SIG-M5 treated with dmso at 0.1 percent for 504 hours (cell line): ENCODE measurements around the gene AFAP1L1.

Source experiments
- DNase-seq: peaks from one replicate; lab custom pipeline; 2025; ENCODE audit not compliant: unreplicated experiment; lab: John Stamatoyannopoulos, UW

The AFAP1L1 gene

DNA sequence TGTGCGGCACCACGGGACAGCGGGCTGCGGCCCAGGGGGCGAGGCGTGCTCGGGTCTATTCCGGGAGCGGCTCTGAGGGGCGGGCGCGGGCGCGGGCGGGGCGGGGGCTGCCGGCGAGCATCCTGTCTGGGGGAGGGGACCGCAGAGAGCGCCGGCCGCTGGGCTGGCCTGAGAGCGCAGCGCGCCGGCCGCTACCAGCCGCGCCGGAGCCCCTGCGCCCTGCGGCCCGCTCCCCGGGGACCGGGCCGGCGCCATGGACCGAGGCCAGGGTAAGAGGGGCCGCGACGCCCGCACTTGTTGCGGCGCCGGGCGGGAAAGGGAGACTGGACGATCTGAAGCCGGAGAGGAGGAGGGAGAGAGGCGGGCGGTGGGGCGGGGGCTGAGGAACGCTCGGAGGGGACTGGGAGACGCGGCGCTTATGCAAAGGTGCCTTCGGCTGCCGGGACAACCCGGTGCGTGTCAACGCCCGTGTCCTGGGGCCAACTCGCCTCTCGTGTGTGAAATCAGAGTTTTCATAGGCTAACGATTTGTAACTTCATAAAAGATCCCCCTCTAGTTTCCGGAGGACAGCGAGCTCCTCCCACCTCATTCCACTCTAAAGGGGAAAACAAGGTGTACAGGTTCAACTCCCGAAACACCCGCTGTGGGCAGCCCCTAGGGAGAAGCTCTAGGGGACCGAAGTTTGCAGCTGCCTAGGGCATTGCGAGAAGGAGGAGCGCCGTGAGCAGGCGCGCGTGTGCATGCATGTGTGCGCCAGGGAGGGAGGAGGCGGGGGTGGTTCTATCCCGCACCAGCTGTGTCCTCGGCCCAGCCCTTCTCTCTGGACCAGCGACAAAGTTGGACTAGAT lies at the start of gene AFAP1L1:
Gene AFAP1L1 (plus strand): TSS at position 144 of the 848 bp plus-strand sequence. CDS start 110 bp downstream, at position 254.
- no peak for DNase-seq

DNA sequence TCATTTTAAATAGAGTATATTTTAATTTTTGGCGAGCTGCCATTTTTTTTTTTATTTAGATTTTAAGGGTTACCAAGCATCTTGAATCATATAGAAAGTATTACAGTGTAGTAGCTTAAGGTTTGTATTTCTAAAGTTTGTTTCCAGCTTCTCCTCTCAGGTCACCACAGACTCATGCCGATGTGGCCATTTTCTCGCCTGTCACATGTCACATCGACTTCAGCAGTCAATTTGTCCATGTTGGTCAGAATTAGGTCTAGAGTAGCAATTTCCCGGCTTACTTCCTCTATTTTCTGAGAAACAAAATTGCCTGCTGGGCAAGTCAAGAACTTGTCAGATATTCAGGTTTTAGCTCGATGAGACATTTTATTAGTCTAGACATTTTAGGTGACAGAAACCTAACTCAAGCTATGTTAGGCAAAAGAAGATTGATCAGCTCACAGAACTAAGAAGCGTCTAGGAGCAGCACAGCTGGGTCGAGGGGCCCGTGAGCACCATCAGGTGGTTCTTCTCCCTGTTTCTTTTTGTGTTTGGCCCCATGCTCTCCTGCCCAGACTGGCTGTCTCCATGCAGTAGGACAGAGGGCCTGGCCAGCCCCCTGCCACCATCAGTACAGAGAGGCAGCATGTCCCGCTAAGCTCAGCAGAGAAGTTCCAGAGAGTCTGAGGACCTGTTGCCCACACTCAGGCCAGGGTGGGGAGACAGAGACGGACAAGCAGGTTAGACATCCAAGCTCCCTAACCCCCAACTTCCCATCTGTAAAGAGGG lies 48.4 kb upstream of the AFAP1L1 start:
- peak; percentile 29 for DNase-seq

DNA sequence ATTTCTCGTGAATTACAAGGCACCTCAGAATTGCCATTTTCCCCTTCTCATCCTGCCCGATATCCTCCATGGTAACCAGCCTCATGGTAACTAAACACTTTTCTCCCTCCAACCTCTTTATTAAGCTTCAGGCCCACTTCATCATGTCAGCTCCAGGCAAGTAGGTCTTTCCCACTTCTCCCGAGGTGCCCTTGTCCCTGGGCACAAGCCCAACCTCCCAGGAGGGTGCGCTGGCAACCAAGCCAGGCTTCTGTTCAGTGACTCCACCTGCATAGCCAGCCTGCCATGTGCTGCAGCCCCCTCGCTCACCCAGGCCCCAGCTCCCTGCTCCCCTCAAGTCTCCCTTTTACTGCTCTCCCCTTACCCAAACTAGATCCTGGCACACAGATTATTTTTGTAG lies 47.4 kb upstream of the AFAP1L1 start:
- no peak for DNase-seq

DNA sequence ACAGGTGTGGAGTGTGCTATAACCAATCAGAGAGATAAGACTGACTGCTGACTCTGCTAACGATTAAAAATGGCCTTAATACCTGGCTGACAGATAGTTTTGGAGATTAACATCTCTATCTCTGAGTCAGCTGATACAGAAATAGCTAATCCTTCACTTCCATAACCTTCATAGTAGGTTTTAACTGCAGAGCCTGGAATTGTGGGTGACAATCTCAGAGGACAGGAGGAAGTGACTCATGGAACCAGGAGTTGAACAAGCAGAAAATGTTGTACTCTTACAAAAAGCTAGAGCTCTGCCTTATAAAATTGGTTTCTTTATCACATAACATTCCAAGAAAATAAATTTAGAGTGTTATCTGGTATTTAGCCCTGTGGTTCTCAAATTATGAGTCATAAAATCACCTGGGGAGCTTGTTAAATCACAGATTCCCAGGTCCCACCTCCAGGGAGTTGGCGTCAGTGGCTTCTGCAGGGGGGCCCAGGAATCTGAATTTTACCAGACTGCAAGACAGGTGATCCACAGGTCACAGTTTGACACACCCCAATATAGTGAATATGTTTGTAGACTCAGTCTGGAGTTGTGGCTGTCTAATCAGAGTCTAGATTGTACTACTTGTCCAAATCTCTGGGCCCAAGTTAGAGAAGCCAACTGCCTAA lies 44.4 kb upstream of the AFAP1L1 start:
- no peak for DNase-seq

- peak; percentile 44 for DNase-seq
Measured at GRCh38 chr5:149228618-149229297, 42.9 kb upstream of the AFAP1L1 start.

GRCh38 chr5:149229298-149229937 lies 42.2 kb upstream of the AFAP1L1 start:
- no peak for DNase-seq

DNA sequence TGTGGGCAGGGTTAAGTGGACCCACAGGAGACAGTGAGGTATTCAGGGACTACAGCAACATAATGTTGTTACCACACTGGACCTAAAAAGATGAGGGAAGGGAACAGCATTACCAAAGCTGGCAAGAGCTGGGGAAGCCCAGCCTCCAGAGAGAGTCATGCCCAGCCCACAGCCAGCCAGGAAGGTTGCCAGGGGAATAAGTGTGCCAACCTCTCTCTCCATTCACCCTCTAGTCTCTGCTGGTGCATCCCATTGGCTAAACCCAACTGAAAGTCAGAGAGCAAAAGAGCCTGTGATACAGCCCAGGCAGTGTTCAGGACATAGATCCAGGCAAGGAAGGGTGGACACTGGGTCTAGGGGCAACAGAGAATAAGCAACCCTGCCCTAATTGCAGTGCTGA lies 35.8 kb upstream of the AFAP1L1 start:
- no peak for DNase-seq

GRCh38 chr5:149237662-149238061 lies 34.0 kb upstream of the AFAP1L1 start:
- DNase-seq, result no peak

- no peak for DNase-seq
Measured at GRCh38 chr5:149238540-149238939, 33.1 kb upstream of the AFAP1L1 start.

GRCh38 chr5:149239917-149240316 lies 31.7 kb upstream of the AFAP1L1 start:
- DNase-seq, result no peak

- DNase-seq, result no peak
Measured at GRCh38 chr5:149240354-149240998, 31.2 kb upstream of the AFAP1L1 start.

GRCh38 chr5:149242339-149242738 lies 29.3 kb upstream of the AFAP1L1 start:
- no peak for DNase-seq

DNA sequence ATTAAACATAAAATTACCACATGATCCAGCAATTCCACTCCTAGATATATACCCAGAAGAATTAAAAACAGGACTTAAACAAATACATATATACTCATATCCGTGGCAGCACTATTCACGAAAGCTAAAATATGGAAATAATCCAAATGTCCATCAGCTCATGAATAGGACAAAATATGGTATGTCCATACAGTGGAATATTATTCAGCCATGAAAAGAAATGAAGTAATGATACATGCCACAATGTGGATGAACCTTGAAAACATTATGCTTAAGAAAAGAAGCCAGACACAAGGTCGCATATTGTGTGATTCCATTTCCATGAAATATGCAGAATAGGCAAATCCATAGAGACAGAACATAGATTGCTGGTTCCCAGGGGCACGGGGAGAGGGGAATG lies 24.8 kb upstream of the AFAP1L1 start:
- DNase-seq, result no peak

DNA sequence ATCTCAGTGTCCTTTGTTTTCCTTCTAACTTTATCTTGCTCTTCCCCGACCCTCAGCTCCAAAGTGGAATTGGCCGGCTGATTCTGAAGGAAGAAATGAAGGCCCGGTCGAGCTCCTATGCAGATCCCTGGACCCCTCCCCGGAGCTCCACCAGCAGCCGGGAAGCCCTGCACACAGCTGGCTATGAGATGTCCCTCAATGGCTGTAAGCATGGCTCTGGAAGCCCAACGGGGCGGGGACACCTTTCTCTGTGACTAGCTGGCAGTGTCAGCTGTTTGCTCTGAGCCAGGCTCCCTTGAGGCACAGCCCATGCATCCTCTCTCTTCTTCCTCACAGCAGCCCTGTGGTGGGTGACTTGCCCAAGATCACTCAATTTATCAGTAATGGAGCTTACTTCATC lies 23.9 kb upstream of the AFAP1L1 start:
- DNase-seq, result no peak

DNA sequence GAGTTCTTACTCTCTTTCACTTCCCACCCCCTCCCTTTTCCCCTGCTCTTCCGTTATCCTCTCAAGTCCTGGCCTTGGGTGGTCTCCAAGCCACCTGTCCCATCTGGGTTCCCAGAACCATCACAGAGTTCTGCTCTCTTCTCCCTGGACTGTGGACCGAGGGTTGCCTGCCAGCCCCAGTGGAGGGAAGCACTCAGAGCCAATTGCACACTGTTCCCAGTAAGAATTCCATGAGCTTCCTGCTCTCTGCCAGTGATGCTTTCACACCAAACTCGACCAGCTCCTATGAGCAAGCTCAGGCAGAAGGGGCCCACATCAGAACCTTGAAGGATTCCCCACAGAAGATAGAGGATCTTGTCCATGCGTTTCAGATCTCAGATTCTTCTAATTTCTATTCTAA lies 20.1 kb upstream of the AFAP1L1 start:
- no peak for DNase-seq

- DNase-seq, result no peak
Measured at GRCh38 chr5:149254506-149254905, 17.2 kb upstream of the AFAP1L1 start.

DNA sequence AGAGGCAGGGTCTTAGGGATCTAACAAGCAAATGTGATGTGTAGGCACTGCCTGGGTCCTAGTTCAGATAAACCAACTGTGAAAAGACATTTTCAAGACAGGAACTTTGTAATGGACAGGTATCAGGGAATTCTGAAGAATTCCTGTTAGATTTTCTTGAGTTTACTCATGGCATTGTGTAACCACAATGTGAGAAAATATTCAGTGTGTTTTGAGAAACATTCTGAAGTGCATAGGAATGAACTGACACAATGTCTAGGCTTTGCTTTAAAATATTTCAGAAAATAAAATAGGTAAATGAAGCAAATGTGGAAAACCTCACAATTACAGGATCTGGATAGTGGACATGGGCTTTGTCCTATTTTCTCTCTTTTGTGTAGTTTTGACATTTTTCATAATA lies 15.2 kb upstream of the AFAP1L1 start:
- DNase-seq, result no peak

- DNase-seq, result no peak
Measured at GRCh38 chr5:149257131-149257530, 14.5 kb upstream of the AFAP1L1 start.

DNA sequence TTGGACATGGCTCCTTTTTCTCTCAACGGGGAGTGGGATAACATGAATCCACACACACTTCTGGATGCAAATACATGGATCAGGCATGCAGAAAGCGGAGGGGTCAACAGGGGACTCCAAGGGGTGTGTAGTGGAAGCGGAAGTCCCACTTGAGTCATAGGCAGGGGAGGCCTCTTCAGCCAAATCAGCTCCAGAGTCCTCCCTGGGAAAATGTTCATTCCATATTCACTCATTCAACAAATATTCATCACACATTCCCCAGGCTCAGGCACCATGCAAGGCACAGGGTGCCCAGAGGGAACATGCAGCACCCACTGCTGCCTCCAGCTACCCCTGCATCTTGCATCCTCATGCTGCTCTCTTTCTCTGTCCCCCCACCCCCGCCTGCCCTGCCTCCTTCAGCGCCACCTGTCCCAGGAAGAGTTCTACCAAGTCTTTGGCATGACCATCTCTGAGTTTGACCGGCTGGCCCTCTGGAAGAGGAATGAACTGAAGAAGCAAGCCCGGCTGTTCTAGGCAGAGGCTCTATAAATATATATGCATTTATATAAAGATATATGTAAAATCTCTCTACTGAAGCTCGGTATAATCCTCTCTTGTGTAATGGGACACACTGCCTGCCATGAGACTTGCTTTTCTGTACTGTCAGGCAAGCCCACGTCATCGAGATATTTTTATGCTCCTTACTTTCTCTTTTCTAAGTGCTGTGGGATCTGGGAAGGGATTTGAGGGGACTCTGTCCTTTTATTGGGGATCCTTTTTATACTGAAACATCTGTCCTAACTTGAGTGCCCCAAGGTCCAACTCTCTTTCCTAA lies 13.6 kb upstream of the AFAP1L1 start:
- DNase-seq, result no peak
